ENCODE results near the gene BOLL.

The BOLL gene

GRCh38 chr2:197814526-197814925 is 29.4 kb upstream of the BOLL start:
- no peak for TF ChIP-seq CTCF (conservative IDR thresholded peaks at IDR 0.05; ENCODE audit: control insufficient read depth, insufficient read depth, low read depth, low read length)
- no peak for DNase-seq (ENCODE audit: low read depth)
- no peak overlapping the region for H3K4me3 ChIP-seq (ENCODE audit: control insufficient read depth, low read depth, low read length)

- H3K4me3 ChIP-seq (ENCODE audit: control insufficient read depth, low read depth, low read length), result no peak overlapping the region
- TF ChIP-seq CTCF (conservative IDR thresholded peaks at IDR 0.05; ENCODE audit: control insufficient read depth, insufficient read depth, low read depth, low read length), result peak; percentile 76
- DNase-seq (ENCODE audit: low read depth), result peak; percentile 77
Measured at GRCh38 chr2:197813093-197813787, 28.1 kb upstream of the BOLL start.

GRCh38 chr2:197810491-197810890 is 25.4 kb upstream of the BOLL start:
- DNase-seq (ENCODE audit: low read depth), result no peak
- H3K4me3 ChIP-seq (ENCODE audit: control insufficient read depth, low read depth, low read length), result no peak overlapping the region
- no peak for TF ChIP-seq CTCF (conservative IDR thresholded peaks at IDR 0.05; ENCODE audit: control insufficient read depth, insufficient read depth, low read depth, low read length)

- no peak for DNase-seq (ENCODE audit: low read depth)
- H3K4me3 ChIP-seq (ENCODE audit: control insufficient read depth, low read depth, low read length), result no peak overlapping the region
- TF ChIP-seq CTCF (conservative IDR thresholded peaks at IDR 0.05; ENCODE audit: control insufficient read depth, insufficient read depth, low read depth, low read length), result no peak
Measured at GRCh38 chr2:197810016-197810415, 24.9 kb upstream of the BOLL start.

GRCh38 chr2:197809064-197809463 is 23.9 kb upstream of the BOLL start:
- no peak overlapping the region for H3K4me3 ChIP-seq (ENCODE audit: control insufficient read depth, low read depth, low read length)
- no peak for DNase-seq (ENCODE audit: low read depth)

GRCh38 chr2:197805715-197806633 is 20.9 kb upstream of the BOLL start:
- peak overlapping the region; percentile 55 for H3K4me3 ChIP-seq (ENCODE audit: control insufficient read depth, low read depth, low read length)
- DNase-seq (ENCODE audit: low read depth), result no peak
- TF ChIP-seq CTCF (conservative IDR thresholded peaks at IDR 0.05; ENCODE audit: control insufficient read depth, insufficient read depth, low read depth, low read length), result no peak

More at GRCh38 chr2:197809064-197809463, 23.9 kb upstream of the BOLL start:
- TF ChIP-seq CTCF (conservative IDR thresholded peaks at IDR 0.05; ENCODE audit: control insufficient read depth, insufficient read depth, low read depth, low read length), result no peak

All from fibroblast of mammary gland (primary cell).